ENCODE measurements around the gene CLK3. TPM values are rescaled to one million over a fixed set of nuclear protein-coding genes. Genes with fewer than 3 reads are reported as not detected.
"Not testable (repeated sequence)": the region's sequence is repeated elsewhere in the genome, so short reads cannot be mapped to it uniquely, and the experiment has no call there.

The CLK3 gene
- polyA plus RNA-seq, 12 donors = 36.9 to 72.4 (median 45.4) TPM; not detected in 1

GRCh38 chr15:74618841-74619596 lies 3.4 kb downstream of the CLK3 start:
- no peak for DNase-seq

GRCh38 chr15:74619916-74620635 lies 4.4 kb downstream of the CLK3 start:
- DNase-seq = no peak

- no peak for DNase-seq
Measured at GRCh38 chr15:74620636-74621545, 5.3 kb downstream of the CLK3 start.

GRCh38 chr15:74621546-74621920 lies 5.9 kb downstream of the CLK3 start:
- no peak for DNase-seq

GRCh38 chr15:74621936-74622335 lies 6.3 kb downstream of the CLK3 start:
- DNase-seq = no peak

GRCh38 chr15:74622758-74623157 lies 7.1 kb downstream of the CLK3 start:
- no peak for DNase-seq

GRCh38 chr15:74624020-74624602 lies 8.5 kb downstream of the CLK3 start:
- DNase-seq = no peak

- no peak for DNase-seq
Measured at GRCh38 chr15:74625693-74626092, 10.1 kb downstream of the CLK3 start.

GRCh38 chr15:74626336-74626735 lies 10.7 kb downstream of the CLK3 start:
- DNase-seq = no peak

GRCh38 chr15:74626752-74627692 lies 11.4 kb downstream of the CLK3 start:
- no peak for DNase-seq

- DNase-seq = no peak
Measured at GRCh38 chr15:74627766-74628165, 12.1 kb downstream of the CLK3 start.

- DNase-seq = no peak
Measured at GRCh38 chr15:74628199-74628598, 12.6 kb downstream of the CLK3 start.

GRCh38 chr15:74628949-74629348 lies 13.3 kb downstream of the CLK3 start:
- no peak for DNase-seq

- not testable (repeated sequence) for DNase-seq
Measured at GRCh38 chr15:74629696-74630095, 14.1 kb downstream of the CLK3 start.

- DNase-seq = no peak
Measured at GRCh38 chr15:74630284-74631086, 14.8 kb downstream of the CLK3 start.

GRCh38 chr15:74631087-74631385 lies 15.4 kb downstream of the CLK3 start:
- no peak for DNase-seq

GRCh38 chr15:74631408-74631807 lies 15.8 kb downstream of the CLK3 start:
- DNase-seq = no peak

GRCh38 chr15:74631935-74632560 lies 16.4 kb downstream of the CLK3 start:
- peak; percentile 59 for DNase-seq

- DNase-seq = no peak
Measured at GRCh38 chr15:74632601-74633000, 17.0 kb downstream of the CLK3 start.

- DNase-seq = no peak
Measured at GRCh38 chr15:74633781-74634180, 18.1 kb downstream of the CLK3 start.

All from muscle of arm (tissue), 12 donors.